Vagina (tissue), 2 donors: Measurements from ENCODE around the gene ANKEF1.

Experiments
- POLR2A ChIP-seq, 2 donors: fragments of 450-650 bp; IDR thresholded peaks; one replicate each; pipeline ENCODE4 v1.6.1; 2017; ENCODE audit warnings: antibody characterized with exemption in 2 of 2, mild to moderate bottlenecking in 2 of 2, moderate library complexity in 2 of 2
- TF ChIP-seq, protein P1 (sequence below), 3 experiments: fragments of 450-650 bp in 2 of 3; fragments of 200-600 bp in 1 of 3; sonication (generic) in 1 of 3; IDR thresholded peaks; one replicate each; pipeline ENCODE4 v1.5.1; 2017 to 2019; ENCODE audit warnings: antibody characterized with exemption in 3 of 3, mild to moderate bottlenecking in 2 of 3, moderate library complexity in 2 of 3

DNA sequence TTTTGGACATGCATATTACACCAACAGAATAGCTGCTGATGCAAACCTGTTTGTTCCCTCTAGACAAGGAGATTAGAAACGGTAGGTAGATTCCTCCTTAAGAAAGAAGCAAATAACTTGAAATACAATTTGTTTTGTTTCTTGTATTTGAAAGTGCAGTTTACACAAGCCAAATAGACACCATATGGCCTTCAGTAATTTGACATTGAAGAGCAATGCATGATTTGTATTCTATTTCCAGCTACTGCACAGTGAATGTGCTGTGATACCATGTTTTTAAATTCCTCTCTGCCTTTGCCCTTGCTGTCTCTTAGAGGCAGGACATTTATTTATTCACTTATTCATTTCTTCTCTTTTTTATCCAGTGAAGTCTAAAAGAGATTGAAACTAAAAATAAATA is 31.9 kb upstream of the ANKEF1 start:
- no peak for TF ChIP-seq POLR2A (IDR thresholded peaks at IDR 0.05)
- TF ChIP-seq, protein P1, sequence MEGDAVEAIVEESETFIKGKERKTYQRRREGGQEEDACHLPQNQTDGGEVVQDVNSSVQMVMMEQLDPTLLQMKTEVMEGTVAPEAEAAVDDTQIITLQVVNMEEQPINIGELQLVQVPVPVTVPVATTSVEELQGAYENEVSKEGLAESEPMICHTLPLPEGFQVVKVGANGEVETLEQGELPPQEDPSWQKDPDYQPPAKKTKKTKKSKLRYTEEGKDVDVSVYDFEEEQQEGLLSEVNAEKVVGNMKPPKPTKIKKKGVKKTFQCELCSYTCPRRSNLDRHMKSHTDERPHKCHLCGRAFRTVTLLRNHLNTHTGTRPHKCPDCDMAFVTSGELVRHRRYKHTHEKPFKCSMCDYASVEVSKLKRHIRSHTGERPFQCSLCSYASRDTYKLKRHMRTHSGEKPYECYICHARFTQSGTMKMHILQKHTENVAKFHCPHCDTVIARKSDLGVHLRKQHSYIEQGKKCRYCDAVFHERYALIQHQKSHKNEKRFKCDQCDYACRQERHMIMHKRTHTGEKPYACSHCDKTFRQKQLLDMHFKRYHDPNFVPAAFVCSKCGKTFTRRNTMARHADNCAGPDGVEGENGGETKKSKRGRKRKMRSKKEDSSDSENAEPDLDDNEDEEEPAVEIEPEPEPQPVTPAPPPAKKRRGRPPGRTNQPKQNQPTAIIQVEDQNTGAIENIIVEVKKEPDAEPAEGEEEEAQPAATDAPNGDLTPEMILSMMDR (IDR thresholded peaks at IDR 0.05) = no peak
